Measurements from ENCODE around the gene WNT9B. TPM values are rescaled to one million over a fixed set of nuclear protein-coding genes. Genes with fewer than 3 reads are reported as not detected.

The WNT9B gene
- total RNA-seq, 1 experiment from 2014 or later = not detected

DNA sequence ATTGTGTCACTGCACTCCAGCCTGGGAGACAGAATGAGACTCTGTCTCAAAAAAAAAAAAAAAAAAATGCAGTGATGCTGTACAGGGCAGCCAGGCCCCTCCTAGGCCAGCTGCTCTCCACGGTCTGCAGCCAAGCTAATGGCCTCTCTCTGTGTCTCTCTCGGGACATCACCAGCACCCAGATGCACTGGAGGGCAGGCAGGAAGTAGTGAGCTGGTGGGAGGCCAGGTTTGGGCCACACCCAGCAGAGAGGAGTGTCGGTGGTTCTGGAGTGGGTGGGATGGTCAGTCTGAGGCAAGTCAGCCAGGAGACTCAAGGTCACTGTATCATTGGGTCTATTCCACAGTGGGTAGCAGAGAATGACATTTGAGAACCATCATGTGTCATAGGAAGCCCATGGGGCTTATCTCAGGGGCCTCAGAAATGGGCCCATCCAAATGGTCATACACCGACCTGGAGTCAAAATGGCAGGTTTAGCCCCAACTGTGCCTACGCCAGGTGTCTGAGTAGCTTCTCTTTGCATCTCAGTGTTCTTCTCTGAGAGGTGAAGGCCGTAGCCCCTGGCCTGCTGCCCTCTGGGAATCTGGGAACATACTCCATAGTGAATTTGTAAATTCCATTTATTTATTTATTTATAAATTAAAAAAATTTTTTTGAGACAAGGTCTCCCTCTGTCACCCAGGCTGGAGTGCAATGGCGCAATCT, 22.7 kb downstream of the WNT9B start:
- no peak for DNase-seq (ENCODE audit: low read depth in 1 of 2, low spot score in 2 of 2)
- no peaks in the 10 kb centered on the region for H3K4me1 ChIP-seq (replicated peaks)
- no peak overlapping the region for H3K4me3 ChIP-seq
- H3K27ac ChIP-seq = no peak overlapping the region
- H3K36me3 ChIP-seq = no peaks in the 10 kb centered on the region
- peaks cover 14% of the 10 kb centered on the region for H3K27me3 ChIP-seq (replicated peaks)
- H3K9me3 ChIP-seq (replicated peaks) = no peaks in the 10 kb centered on the region

- no peak for DNase-seq (ENCODE audit: low read depth in 1 of 2, low spot score in 2 of 2)
- H3K27ac ChIP-seq = no peak overlapping the region
- no peaks in the 10 kb centered on the region for H3K4me1 ChIP-seq (replicated peaks)
- no peaks in the 10 kb centered on the region for H3K36me3 ChIP-seq
- peaks cover 18% of the 10 kb centered on the region for H3K27me3 ChIP-seq (replicated peaks)
- no peak overlapping the region for H3K4me3 ChIP-seq
- H3K9me3 ChIP-seq (replicated peaks) = no peaks in the 10 kb centered on the region
These were observed 23.5 kb downstream of the WNT9B start for GRCh38 chr17:46874906-46875305.

DNA sequence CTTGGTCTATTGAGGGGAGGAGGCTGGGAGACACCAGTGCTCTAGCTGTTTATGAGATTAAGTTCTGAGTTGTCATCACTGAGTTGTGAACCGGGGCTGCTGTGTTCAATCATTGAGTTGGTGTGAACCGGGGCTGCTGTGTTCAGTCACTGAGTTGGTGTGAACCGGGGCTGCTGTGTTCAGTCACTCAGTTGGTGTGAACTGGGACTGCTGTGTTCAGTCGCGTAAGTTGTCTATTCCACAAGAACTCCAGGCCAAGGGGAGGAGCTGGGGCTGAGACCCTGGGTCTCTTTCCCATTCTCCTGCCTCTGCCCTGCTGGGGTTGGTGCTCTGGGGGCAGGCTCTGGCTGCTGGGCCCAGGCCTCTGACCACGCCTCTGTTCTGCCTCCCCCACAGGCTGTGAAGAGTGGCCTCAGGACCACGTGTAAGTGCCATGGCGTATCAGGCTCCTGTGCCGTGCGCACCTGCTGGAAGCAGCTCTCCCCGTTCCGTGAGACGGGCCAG, 24.5 kb downstream of the WNT9B start:
- Histone ChIP-seq H3K9me3 (replicated peaks) (no peaks in the 10 kb centered on the region), H3K36me3 (no peaks in the 10 kb centered on the region), H3K4me3 (no peak overlapping the region), H3K27me3 (replicated peaks) (peaks cover 22% of the 10 kb centered on the region), H3K27ac (no peak overlapping the region), H3K4me1 (replicated peaks) (no peaks in the 10 kb centered on the region)
- DNase-seq (ENCODE audit: low read depth in 1 of 2, low spot score in 2 of 2) = no peak

GRCh38 chr17:46876353-46876887, 25.0 kb downstream of the WNT9B start:
- H3K27me3 ChIP-seq (replicated peaks) = peaks cover 22% of the 10 kb centered on the region
- H3K27ac ChIP-seq = no peak overlapping the region
- H3K9me3 ChIP-seq (replicated peaks) = no peaks in the 10 kb centered on the region
- H3K4me1 ChIP-seq (replicated peaks) = no peaks in the 10 kb centered on the region
- H3K36me3 ChIP-seq = no peaks in the 10 kb centered on the region
- no peak overlapping the region for H3K4me3 ChIP-seq
- no peak for DNase-seq (ENCODE audit: low read depth in 1 of 2, low spot score in 2 of 2)

- Histone ChIP-seq H3K27ac (no peak overlapping the region), H3K4me1 (replicated peaks) (no peaks in the 10 kb centered on the region), H3K4me3 (no peak overlapping the region), H3K27me3 (replicated peaks) (peaks cover 22% of the 10 kb centered on the region), H3K9me3 (replicated peaks) (no peaks in the 10 kb centered on the region), H3K36me3 (no peaks in the 10 kb centered on the region)
- DNase-seq (ENCODE audit: low read depth in 1 of 2, low spot score in 2 of 2) = no peak
These were observed 25.5 kb downstream of the WNT9B start for GRCh38 chr17:46876926-46877325.

- Histone ChIP-seq H3K27me3 (replicated peaks) (peaks cover 22% of the 10 kb centered on the region), H3K9me3 (replicated peaks) (no peaks in the 10 kb centered on the region), H3K36me3 (no peaks in the 10 kb centered on the region), H3K4me3 (no peak overlapping the region), H3K27ac (no peak overlapping the region), H3K4me1 (replicated peaks) (no peaks in the 10 kb centered on the region)
- DNase-seq (ENCODE audit: low read depth in 1 of 2, low spot score in 2 of 2) = no peak
These were observed 26.1 kb downstream of the WNT9B start for GRCh38 chr17:46877466-46877865.

GRCh38 chr17:46878055-46878454, 26.7 kb downstream of the WNT9B start:
- DNase-seq (ENCODE audit: low read depth in 1 of 2, low spot score in 2 of 2) = no peak
- Histone ChIP-seq H3K27me3 (replicated peaks) (peaks cover 22% of the 10 kb centered on the region), H3K4me1 (replicated peaks) (no peaks in the 10 kb centered on the region), H3K36me3 (no peaks in the 10 kb centered on the region), H3K4me3 (no peak overlapping the region), H3K9me3 (replicated peaks) (no peaks in the 10 kb centered on the region), H3K27ac (no peak overlapping the region)

DNA sequence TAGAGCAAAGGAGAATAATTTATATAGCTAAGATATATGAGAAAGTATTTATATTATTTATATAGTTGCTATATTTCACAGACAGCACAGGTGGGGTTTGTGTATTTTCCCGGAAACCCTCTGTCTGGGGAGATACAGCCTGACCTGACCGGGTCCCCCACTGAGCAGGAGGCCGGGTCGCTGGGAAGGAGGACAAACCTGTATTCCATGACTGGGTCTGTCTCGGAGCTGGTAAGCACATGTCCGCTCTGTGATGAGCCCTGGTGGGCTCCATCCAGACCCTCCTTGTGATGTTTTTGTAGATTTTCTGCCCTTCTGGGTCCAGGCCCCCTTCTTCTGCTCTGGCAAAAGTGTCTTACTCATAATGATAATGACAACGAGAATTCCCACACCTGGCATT, 27.7 kb downstream of the WNT9B start:
- H3K27ac ChIP-seq = no peak overlapping the region
- H3K36me3 ChIP-seq = no peaks in the 10 kb centered on the region
- H3K27me3 ChIP-seq (replicated peaks) = peaks cover 22% of the 10 kb centered on the region
- no peaks in the 10 kb centered on the region for H3K4me1 ChIP-seq (replicated peaks)
- no peak for DNase-seq (ENCODE audit: low read depth in 1 of 2, low spot score in 2 of 2)
- H3K4me3 ChIP-seq = no peak overlapping the region
- H3K9me3 ChIP-seq (replicated peaks) = no peaks in the 10 kb centered on the region

GRCh38 chr17:46881015-46881414, 29.6 kb downstream of the WNT9B start:
- H3K36me3 ChIP-seq = no peaks in the 10 kb centered on the region
- peaks cover 18% of the 10 kb centered on the region for H3K27me3 ChIP-seq (replicated peaks)
- no peaks in the 10 kb centered on the region for H3K9me3 ChIP-seq (replicated peaks)
- DNase-seq (ENCODE audit: low read depth in 1 of 2, low spot score in 2 of 2) = no peak
- no peaks in the 10 kb centered on the region for H3K4me1 ChIP-seq (replicated peaks)
- H3K4me3 ChIP-seq = no peak overlapping the region
- H3K27ac ChIP-seq = no peak overlapping the region

- H3K27me3 ChIP-seq (replicated peaks) = peaks cover 24% of the 10 kb centered on the region
- DNase-seq (ENCODE audit: low read depth in 1 of 2, low spot score in 2 of 2) = no peak
- no peak overlapping the region for H3K4me3 ChIP-seq
- H3K9me3 ChIP-seq (replicated peaks) = no peaks in the 10 kb centered on the region
- no peaks in the 10 kb centered on the region for H3K4me1 ChIP-seq (replicated peaks)
- no peaks in the 10 kb centered on the region for H3K36me3 ChIP-seq
- H3K27ac ChIP-seq = no peak overlapping the region
These were observed 31.3 kb downstream of the WNT9B start for GRCh38 chr17:46882666-46883065.

DNA sequence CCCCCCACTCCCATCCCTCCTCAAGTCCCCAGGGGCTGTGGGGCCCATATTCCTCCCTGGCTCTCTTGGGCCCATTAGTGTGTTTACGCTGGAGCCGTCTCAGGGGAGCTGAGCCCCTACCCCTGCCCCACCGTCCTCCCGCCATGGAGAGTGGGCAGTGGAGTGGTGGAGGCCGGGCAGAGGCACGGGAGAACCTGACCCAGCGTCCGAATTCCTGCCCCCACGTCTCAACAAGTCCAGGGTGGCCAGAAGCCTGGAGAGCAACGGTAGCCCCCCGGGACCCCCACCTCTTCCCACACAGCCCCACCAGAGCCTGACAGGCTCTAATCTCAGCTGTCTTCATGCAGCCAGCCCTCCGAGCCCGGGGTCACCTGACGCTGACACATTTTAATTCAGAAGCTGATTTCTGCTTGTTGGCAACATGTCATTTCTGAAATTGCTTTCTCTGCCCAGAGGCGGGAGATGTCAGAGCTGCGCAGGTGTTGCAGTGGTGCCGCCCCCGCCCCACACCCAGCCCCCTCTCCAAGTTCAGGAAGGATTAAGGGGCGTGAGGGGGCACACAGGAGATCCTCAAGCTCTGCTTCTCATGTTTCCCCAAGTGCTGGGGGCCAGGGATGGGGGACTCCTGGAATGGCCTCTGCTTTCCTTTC, 32.6 kb downstream of the WNT9B start:
- no peak for DNase-seq (ENCODE audit: low read depth in 1 of 2, low spot score in 2 of 2)
- Histone ChIP-seq H3K4me1 (replicated peaks) (no peaks in the 10 kb centered on the region), H3K27me3 (replicated peaks) (peaks cover 36% of the 10 kb centered on the region), H3K27ac (no peak overlapping the region), H3K4me3 (no peak overlapping the region), H3K36me3 (no peaks in the 10 kb centered on the region), H3K9me3 (replicated peaks) (no peaks in the 10 kb centered on the region)

GRCh38 chr17:46884552-46884951, 33.2 kb downstream of the WNT9B start:
- no peaks in the 10 kb centered on the region for H3K36me3 ChIP-seq
- H3K9me3 ChIP-seq (replicated peaks) = no peaks in the 10 kb centered on the region
- H3K27me3 ChIP-seq (replicated peaks) = peaks cover 39% of the 10 kb centered on the region
- DNase-seq (ENCODE audit: low read depth in 1 of 2, low spot score in 2 of 2) = no peak
- no peaks in the 10 kb centered on the region for H3K4me1 ChIP-seq (replicated peaks)
- no peak overlapping the region for H3K27ac ChIP-seq
- H3K4me3 ChIP-seq = no peak overlapping the region

- Histone ChIP-seq H3K27ac (no peak overlapping the region), H3K9me3 (replicated peaks) (peaks cover 2% of the 10 kb centered on the region; the same call in 1 of the 2 replicates), H3K4me1 (replicated peaks) (no peaks in the 10 kb centered on the region), H3K27me3 (replicated peaks) (peaks cover 42% of the 10 kb centered on the region), H3K36me3 (no peaks in the 10 kb centered on the region), H3K4me3 (no peak overlapping the region)
- no peak for DNase-seq (ENCODE audit: low read depth in 1 of 2, low spot score in 2 of 2)
These were observed 34.3 kb downstream of the WNT9B start for GRCh38 chr17:46885415-46886309.

All from SJSA1 (cell line).